NT2/D1 (cell line): ENCODE measurements around the gene BACH1.

Source experiments
- SUZ12 ChIP-seq: IDR thresholded peaks from 2 replicates; pipeline ENCODE4 v1.6.1; 2011; ENCODE audit not compliant: insufficient read length, insufficient read depth; ENCODE audit errors: extremely low read depth
- YY1 ChIP-seq: IDR thresholded peaks from 2 replicates; pipeline ENCODE4 v1.6.1; 2011; ENCODE audit not compliant: insufficient read length, insufficient read depth
- ZNF274 ChIP-seq: IDR thresholded peaks from 2 replicates; pipeline ENCODE4 v1.6.1; 2011; ENCODE audit warnings: mild to moderate bottlenecking, low read depth, low read length

GRCh38 chr21:29326914-29327554 lies 28.3 kb downstream of the BACH1 start:
- no peak for TF ChIP-seq ZNF274
- no peak for TF ChIP-seq SUZ12
- TF ChIP-seq YY1: no peak
